Effector memory CD8-positive, alpha-beta T cell (primary cell): Measurements from ENCODE around the gene OXER1.
A peak's percentile ranks its signal among the peaks of the same experiment; 100 is the strongest.

Experiments
- ATAC-seq: fragments of 150-1000 bp; cut with Tn5 transposase; replicated peaks from 2 replicates; pipeline ENCODE4 v1.10.0; 2021; ENCODE audit warnings: mild to moderate bottlenecking, moderate library complexity
- DNase-seq, 3 experiments: peaks; one replicate each; pipeline ENCODE4 v3.0.0; 2021
- H3K27ac Mint-ChIP-seq, 2 donors: one replicate each; pipeline ENCODE4 v1.8.0; 2022; ENCODE audit warnings: mild to moderate bottlenecking in 2 of 2, mixed read lengths in 2 of 2, moderate library complexity in 2 of 2
- H3K27me3 Mint-ChIP-seq, 2 donors: one replicate each; pipeline ENCODE4 v1.8.0; 2022; ENCODE audit warnings: mixed read lengths in 2 of 2
- H3K36me3 Mint-ChIP-seq: one replicate; pipeline ENCODE4 v1.8.0; 2022; ENCODE audit warnings: mild to moderate bottlenecking, moderate library complexity, mixed read lengths; ENCODE audit not compliant: insufficient read depth
- H3K4me1 Mint-ChIP-seq, 2 donors: one replicate each; pipeline ENCODE4 v1.8.0; 2022; ENCODE audit warnings: low read depth in 2 of 2, mixed read lengths in 2 of 2
- H3K4me3 Mint-ChIP-seq, 2 donors: one replicate each; pipeline ENCODE4 v1.8.0; 2022; ENCODE audit warnings: mild to moderate bottlenecking in 2 of 2, mixed read lengths in 2 of 2, moderate library complexity in 2 of 2
- H3K9me3 Mint-ChIP-seq, 2 donors: one replicate each; pipeline ENCODE4 v1.8.0; 2022; ENCODE audit warnings: mixed read lengths in 2 of 2
- total RNA-seq, 9 experiments: gene quantifications; one replicate each; lab custom pipeline; 2026; lab: John Stamatoyannopoulos, UW

OXER1 gene, protein sequence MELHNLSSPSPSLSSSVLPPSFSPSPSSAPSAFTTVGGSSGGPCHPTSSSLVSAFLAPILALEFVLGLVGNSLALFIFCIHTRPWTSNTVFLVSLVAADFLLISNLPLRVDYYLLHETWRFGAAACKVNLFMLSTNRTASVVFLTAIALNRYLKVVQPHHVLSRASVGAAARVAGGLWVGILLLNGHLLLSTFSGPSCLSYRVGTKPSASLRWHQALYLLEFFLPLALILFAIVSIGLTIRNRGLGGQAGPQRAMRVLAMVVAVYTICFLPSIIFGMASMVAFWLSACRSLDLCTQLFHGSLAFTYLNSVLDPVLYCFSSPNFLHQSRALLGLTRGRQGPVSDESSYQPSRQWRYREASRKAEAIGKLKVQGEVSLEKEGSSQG
- total RNA-seq: 0 reads per million in 9 experiments

DNA sequence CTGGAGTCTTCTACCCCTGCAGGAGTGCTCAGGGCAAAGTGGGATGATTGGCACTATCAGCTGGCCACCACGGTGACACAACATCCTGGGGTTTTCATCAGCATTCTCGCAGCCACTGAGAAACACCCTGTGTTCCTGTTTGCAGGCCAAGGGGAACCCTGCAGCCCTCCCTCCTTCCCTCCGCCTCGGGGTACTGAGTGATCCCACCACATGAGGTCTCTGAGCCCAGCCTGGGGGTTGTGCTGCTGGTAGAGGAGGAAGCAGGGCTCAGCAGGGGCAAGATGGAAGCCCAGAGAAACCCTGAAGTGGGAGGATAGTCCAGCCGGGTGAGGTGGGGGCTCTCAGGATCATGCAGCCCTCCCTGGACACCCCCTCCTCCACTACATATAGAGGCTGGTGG is at the start of gene OXER1:
Gene OXER1 (minus strand): TSS at position 40 of the 400 bp plus-strand sequence. CDS start 73 bp downstream, outside the sequence.
- ATAC-seq (no peak), DNase-seq (no peak)
- no peak within 1 kb of the TSS for H3K4me3 Mint-ChIP-seq
- H3K27me3 Mint-ChIP-seq: no peaks in the 10 kb centered on the region
- H3K4me1 Mint-ChIP-seq: peaks cover 0 to 2% of the 10 kb centered on the region in 2 donors
- no peaks in the 10 kb centered on the region for H3K9me3 Mint-ChIP-seq
- no peak within 1 kb of the TSS for H3K27ac Mint-ChIP-seq
- H3K36me3 Mint-ChIP-seq: peaks cover 8% of the 10 kb centered on the region

DNA sequence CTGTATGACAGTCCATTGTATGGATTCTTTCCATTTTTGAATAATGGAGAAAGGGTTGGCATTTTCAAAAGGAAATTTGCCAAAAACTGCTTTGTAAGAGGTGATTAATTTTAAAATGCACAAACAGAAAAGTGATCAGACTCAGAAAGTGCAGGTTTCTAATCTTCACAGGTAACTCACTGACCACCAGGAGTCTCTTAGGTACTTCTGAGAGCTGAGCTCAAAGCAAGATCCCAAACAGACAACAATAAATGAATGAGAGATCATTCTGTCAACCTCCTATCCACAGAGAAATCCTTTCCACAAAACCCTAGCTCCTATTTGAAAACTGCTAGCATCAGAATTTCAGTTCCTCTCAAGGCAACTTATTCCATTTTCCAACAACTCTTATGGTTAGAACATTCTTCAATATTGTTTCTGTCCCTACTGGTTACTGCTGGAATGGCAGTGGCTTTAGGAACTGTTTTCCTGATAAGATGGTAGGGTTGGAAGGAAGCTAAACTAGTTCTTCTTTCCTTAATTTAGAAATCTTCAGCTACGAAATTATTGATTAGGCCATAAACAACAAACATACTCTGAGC is 49.1 kb upstream of the OXER1 start:
- peak overlapping the region; percentile 49 to 75 for H3K27ac Mint-ChIP-seq
- DNase-seq: no peak
- H3K4me1 Mint-ChIP-seq: peaks cover 16 to 18% of the 10 kb centered on the region in 2 donors
- H3K27me3 Mint-ChIP-seq: no peaks in the 10 kb centered on the region
- peak overlapping the region; percentile 51 to 97 for H3K4me3 Mint-ChIP-seq
- H3K9me3 Mint-ChIP-seq: no peaks in the 10 kb centered on the region
- peaks cover 29% of the 10 kb centered on the region for H3K36me3 Mint-ChIP-seq
- no peak for ATAC-seq

DNA sequence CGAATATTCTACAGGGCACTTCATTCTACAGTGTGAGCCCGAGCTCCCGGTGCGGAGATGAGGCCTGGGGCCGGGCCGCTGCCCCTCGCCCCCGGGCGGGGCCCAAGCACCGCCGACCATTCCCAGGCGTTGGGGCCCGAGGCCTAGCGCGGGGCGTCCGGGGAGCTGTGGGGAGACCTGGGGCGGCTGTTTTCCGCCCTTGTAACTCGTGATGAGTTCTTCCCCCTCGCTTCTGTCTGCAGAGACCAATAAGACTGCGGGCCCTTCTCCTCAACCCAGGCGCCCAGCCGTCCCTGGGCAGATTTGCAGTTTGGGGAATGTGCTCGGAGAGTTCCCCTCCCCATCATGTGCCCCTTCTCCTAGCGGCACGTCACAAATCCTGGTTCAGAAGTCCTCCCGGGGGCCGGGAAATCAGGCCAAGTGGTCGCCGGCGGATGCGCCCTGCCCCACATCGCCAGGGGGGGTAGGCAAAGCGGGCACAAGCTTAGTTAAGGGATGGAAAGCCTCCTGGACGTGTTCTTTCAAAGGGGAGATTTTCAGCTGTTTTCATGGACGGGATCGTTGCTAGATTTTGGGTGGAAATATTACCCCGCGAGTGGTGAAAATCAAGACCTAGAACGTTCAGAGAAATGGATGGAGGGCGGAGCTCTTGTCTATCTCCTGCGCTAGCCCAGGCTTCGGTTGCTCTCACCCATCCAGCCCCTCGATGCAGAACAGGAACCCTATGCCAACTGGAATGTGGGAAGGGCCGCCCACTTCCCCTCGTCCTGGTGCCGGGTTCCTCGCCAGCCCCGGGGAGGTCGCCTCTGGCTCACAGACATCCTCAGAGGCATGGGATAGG is 47.3 kb upstream of the OXER1 start:
- peaks cover 16 to 18% of the 10 kb centered on the region in 2 donors for H3K4me1 Mint-ChIP-seq
- H3K9me3 Mint-ChIP-seq: no peaks in the 10 kb centered on the region
- H3K36me3 Mint-ChIP-seq: peaks cover 29% of the 10 kb centered on the region
- ATAC-seq (peak; percentile 9), DNase-seq (peak in 2 of 3 experiments; percentile 21 to 32)
- H3K27me3 Mint-ChIP-seq: no peaks in the 10 kb centered on the region
- peak overlapping the region; percentile 99 for H3K27ac Mint-ChIP-seq
- H3K4me3 Mint-ChIP-seq: peak overlapping the region; percentile 94 to 97

DNA sequence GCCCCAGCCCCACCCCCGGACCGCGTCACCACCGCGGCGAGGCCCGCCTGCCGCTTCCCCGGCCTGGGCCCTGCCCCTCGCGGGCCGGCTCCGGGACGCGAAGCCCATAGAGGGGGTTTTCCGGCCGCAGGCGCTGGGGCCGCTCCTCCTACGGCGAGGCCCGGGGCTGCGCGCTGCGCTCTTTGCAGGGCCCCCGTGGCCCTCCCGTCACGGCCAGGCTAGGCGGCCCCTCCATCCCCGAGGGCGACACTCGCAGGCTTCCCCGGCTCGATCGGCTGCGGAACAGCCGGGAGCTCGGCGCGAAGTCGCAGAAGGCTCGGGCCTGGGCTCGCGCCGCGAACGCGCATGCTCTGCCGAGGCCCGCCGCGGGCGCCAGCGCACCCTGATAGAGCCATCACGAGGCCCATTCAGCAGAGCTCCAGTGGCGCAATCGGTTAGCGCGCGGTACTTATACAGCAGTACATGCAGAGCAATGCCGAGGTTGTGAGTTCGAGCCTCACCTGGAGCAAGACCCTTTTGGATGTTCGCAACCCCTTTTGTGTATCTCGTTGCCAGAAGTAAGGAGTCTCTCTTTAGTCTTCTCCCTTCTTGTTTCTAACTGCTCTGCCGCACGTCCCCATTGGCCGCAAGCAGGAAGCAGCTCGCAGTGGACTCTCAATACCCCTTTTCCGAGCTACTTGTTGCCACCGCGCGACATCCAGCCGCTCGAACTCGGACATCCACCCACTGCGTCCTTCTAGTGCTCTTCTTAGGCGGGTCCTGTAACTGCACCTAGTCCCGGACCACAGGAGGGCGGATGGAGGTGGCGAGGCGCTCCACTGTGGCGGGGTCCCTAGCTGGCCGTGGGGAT is 46.4 kb upstream of the OXER1 start:
- Mint-ChIP-seq H3K4me3 (peak overlapping the region; percentile 94 to 97), H3K4me1 (peaks cover 16 to 18% of the 10 kb centered on the region in 2 donors), H3K36me3 (peaks cover 29% of the 10 kb centered on the region), H3K27me3 (no peaks in the 10 kb centered on the region), H3K27ac (peak overlapping the region; percentile 99), H3K9me3 (no peaks in the 10 kb centered on the region)
- peak; percentile 95 to 99 (median 98) for DNase-seq
- peak; percentile 82 for ATAC-seq

DNA sequence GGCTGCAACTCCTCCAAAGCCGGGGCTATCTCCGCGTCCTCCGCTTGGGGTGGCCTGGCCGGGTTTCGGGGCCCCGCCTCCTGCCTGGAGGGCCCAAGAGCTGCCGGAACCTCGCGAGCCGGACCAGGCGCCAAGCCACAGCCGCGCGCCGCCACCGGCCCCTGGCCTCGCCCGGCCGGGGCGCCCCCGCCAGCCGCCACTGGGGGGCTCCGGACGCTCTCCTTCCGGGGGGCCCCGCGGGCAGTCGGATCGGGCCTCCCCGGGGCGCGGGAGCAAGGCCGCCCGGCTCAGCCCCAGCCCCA is 45.8 kb upstream of the OXER1 start:
- DNase-seq: peak in 1 of 3 experiments; percentile 61
- H3K4me3 Mint-ChIP-seq: peak overlapping the region; percentile 57 to 72
- no peaks in the 10 kb centered on the region for H3K9me3 Mint-ChIP-seq
- peaks cover 16 to 18% of the 10 kb centered on the region in 2 donors for H3K4me1 Mint-ChIP-seq
- peak; percentile 44 for ATAC-seq
- no peaks in the 10 kb centered on the region for H3K27me3 Mint-ChIP-seq
- peak overlapping the region; percentile 99 for H3K27ac Mint-ChIP-seq
- H3K36me3 Mint-ChIP-seq: peaks cover 29% of the 10 kb centered on the region

DNA sequence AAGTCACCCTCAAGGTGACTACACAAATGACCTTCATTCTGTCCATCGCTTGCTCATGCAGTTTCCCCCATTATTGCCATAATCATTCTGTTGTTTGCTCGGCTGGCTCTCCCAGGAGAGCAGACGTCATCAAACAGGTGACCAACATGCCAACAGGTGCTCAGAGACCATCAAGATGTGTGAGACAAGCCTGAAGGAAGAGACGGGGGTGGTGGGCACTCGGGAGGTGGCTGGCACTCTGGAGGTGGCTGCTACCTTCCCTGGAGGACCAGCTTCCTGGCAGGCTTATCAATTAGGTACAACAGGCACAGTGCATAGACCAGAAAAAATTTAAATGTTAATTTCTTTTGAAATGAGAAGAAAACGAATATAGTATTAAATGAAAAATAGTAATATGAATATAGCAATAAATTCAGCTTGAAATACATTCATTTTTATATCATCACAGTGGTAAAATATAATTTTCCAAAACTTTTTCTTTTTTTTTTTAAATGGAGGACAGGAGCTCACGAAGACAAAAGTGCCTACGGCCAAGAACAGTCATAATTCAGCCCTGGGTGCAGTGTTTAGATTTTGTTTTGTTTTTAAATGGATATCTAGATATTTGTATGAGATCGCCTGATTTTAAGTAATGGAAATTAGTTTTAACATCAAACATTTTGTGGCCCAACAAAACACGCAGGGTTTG is 45.3 kb upstream of the OXER1 start:
- no peaks in the 10 kb centered on the region for H3K9me3 Mint-ChIP-seq

DNA sequence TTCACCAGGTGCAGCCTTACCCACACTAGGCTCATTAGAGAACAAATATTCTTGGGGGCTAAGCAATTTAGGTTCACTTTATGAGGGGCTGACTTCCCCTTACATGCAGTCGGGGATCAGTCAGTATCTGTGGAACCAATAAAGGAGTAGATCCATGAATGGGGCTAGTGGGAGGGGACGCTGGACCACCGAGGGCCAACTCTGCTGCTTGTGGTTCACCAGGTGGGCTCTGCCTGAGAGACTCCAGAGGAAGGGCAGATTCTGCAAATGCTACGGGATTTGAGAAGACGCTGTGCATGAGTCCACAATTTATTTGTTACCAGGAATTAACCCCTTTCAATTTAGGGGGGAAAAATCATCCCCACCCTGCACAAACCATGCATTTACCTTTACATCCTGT is 44.4 kb upstream of the OXER1 start:
- H3K27me3 Mint-ChIP-seq: peaks cover 0 to 10% of the 10 kb centered on the region in 2 donors
- peaks cover 16 to 18% of the 10 kb centered on the region in 2 donors for H3K4me1 Mint-ChIP-seq
- DNase-seq (no peak), ATAC-seq (no peak)
- no peak overlapping the region for H3K27ac Mint-ChIP-seq
- peak overlapping the region in 1 of 2 donors; percentile 43 for H3K4me3 Mint-ChIP-seq
- no peaks in the 10 kb centered on the region for H3K9me3 Mint-ChIP-seq
- H3K36me3 Mint-ChIP-seq: peaks cover 24% of the 10 kb centered on the region

More for the DNA sequence above, 45.3 kb upstream of the OXER1 start:
- Mint-ChIP-seq H3K4me1 (peaks cover 16 to 18% of the 10 kb centered on the region in 2 donors), H3K27me3 (peaks cover 0 to 2% of the 10 kb centered on the region in 2 donors), H3K4me3 (peak overlapping the region; percentile 57 to 72), H3K36me3 (peaks cover 29% of the 10 kb centered on the region), H3K27ac (peak overlapping the region; percentile 99)
- no peak for DNase-seq
- ATAC-seq: no peak

DNA sequence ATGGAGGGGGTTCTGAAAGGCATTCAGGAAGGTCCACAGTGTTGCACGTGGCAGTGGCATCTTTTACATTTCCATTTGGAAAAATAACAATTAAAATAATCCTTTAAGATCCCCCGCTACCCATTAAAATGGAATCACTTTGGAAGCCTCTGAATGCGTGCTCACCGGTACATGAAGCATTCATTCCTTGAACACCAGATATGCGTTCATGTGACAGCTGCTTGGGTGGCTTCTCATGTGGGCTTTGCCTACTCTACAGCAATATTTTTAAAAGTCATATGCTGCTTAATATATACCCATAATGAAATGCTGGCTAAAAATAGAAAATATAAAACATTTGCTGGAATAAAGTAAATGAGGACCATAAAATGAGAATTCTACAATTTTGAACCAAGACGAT is 42.9 kb upstream of the OXER1 start:
- no peak for ATAC-seq

DNA sequence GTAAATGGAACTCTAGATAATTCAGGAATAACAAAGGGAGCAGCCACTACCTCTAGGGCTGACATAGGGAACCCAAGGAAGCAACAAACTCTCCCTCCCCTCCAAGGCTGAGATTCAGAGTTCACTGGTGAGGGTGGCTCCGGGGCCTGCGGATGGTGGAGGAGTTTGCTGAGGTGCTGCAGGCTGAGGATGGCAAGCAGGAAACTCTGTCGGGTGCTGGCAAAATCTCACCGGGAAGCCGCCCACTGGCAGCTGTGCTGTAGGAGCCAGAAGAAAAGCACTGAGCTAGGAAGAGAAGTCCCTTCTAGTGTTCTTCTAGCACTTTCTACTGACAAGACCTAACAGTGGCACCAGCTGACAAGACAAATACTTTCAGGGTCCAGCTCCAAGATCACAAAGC is 41.0 kb upstream of the OXER1 start:
- DNase-seq (no peak), ATAC-seq (no peak)
- Mint-ChIP-seq H3K27ac (no peak overlapping the region), H3K9me3 (no peaks in the 10 kb centered on the region), H3K4me1 (peaks cover 2 to 3% of the 10 kb centered on the region in 2 donors), H3K36me3 (peaks cover 7% of the 10 kb centered on the region), H3K4me3 (no peak overlapping the region), H3K27me3 (peaks cover 22 to 31% of the 10 kb centered on the region in 2 donors)

More for the DNA sequence above, 42.9 kb upstream of the OXER1 start:
- H3K9me3 Mint-ChIP-seq: no peaks in the 10 kb centered on the region
- H3K4me3 Mint-ChIP-seq: no peak overlapping the region
- no peak for DNase-seq
- H3K4me1 Mint-ChIP-seq: peaks cover 13 to 14% of the 10 kb centered on the region in 2 donors
- no peak overlapping the region for H3K27ac Mint-ChIP-seq
- H3K27me3 Mint-ChIP-seq: peaks cover 14 to 23% of the 10 kb centered on the region in 2 donors
- peaks cover 24% of the 10 kb centered on the region for H3K36me3 Mint-ChIP-seq

DNA sequence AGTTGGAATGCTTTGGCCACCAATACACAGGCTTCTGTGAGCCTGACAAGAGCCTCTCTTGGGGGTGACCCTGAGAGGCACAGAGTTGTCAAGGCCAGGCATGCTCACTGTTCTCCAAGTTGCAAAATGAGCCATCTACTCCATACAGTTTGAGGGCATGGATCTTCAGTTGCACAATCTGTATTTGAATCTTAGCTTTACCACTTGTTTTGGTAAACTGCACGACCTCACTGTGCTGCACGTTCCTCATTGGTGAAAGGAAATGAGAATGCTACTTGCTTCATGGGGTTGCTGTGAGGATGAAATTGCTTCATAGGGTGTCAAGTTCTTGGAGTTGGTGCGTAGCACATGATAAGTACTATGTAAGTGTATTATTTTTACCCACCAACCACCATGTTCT is 40.4 kb upstream of the OXER1 start:
- Mint-ChIP-seq H3K4me1 (peaks cover 2 to 3% of the 10 kb centered on the region in 2 donors), H3K27me3 (peaks cover 22 to 31% of the 10 kb centered on the region in 2 donors), H3K9me3 (no peaks in the 10 kb centered on the region), H3K27ac (no peak overlapping the region), H3K36me3 (peaks cover 4% of the 10 kb centered on the region), H3K4me3 (no peak overlapping the region)
- DNase-seq (no peak), ATAC-seq (peak; percentile 36)

DNA sequence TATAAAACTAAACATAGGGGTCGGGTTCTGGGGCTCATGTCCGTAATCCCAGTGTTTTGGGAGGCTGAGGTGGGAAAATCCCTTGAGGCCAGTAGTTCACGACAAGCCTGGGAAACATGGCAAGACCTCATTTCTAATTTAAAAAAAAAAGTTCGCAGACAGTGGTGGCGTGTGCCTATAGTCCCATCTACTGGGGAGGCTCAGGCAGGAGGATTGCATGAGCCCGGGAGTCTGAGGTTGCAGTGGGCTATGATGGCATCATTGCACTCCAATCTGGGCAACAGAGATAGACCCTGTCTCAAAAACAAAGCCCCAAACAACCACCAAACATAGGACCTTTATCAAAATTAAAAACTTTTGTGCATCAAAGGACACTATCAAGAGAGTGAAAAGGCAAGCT is 38.2 kb upstream of the OXER1 start:
- H3K27me3 Mint-ChIP-seq: peaks cover 22 to 31% of the 10 kb centered on the region in 2 donors
- no peaks in the 10 kb centered on the region for H3K4me1 Mint-ChIP-seq
- ATAC-seq (no peak), DNase-seq (no peak)
- H3K9me3 Mint-ChIP-seq: no peaks in the 10 kb centered on the region
- no peak overlapping the region for H3K4me3 Mint-ChIP-seq
- no peaks in the 10 kb centered on the region for H3K36me3 Mint-ChIP-seq
- no peak overlapping the region for H3K27ac Mint-ChIP-seq

DNA sequence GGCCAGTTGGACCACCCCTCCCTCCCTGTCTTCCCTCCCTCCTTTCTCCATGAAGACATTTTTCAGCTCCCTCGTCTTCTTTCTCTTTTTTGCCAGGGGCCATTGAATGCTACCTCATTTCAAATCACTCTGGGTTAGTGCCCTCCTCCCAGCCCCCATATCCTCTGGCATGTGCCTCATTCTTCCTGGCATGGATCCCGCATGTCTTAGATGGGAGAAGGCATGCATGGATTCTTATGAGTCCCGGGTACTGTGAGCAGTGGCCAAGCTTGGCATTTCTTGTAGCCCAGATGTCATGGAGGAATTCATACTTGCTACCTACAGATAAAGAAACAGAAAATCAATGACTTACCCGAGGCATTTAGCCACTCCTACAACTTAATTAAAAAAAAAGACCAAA is 37.4 kb upstream of the OXER1 start:
- DNase-seq: no peak
- no peak for ATAC-seq
- Mint-ChIP-seq H3K36me3 (no peaks in the 10 kb centered on the region), H3K9me3 (no peaks in the 10 kb centered on the region), H3K4me3 (no peak overlapping the region), H3K4me1 (no peaks in the 10 kb centered on the region), H3K27me3 (peaks cover 22 to 31% of the 10 kb centered on the region in 2 donors), H3K27ac (no peak overlapping the region)
